NCI-H2107 treated with DMSO at 0.1 percent for 48 hours (cell line): ENCODE data around the gene APAF1.
"Not testable (repeated sequence)": the region's sequence is repeated elsewhere in the genome, so short reads cannot be mapped to it uniquely, and the experiment has no call there.

Experiments
- DNase-seq: peaks from one replicate; lab custom pipeline; 2025; ENCODE audit not compliant: unreplicated experiment; lab: John Stamatoyannopoulos, UW

Gene APAF1

GRCh38 chr12:98644712-98645571, at the start of gene APAF1, which contains the start of gene IKBIP:
APAF1 (plus strand) TSS chr12:98645290; CDS start chr12:98648360, 3,070 bp downstream.
IKBIP (minus strand) TSS chr12:98644788; CDS start chr12:98644701, 87 bp downstream.
- peak; percentile 87 for DNase-seq

GRCh38 chr12:98597313-98597712, 47.8 kb upstream of the APAF1 start:
- DNase-seq, result not testable (repeated sequence)

DNA sequence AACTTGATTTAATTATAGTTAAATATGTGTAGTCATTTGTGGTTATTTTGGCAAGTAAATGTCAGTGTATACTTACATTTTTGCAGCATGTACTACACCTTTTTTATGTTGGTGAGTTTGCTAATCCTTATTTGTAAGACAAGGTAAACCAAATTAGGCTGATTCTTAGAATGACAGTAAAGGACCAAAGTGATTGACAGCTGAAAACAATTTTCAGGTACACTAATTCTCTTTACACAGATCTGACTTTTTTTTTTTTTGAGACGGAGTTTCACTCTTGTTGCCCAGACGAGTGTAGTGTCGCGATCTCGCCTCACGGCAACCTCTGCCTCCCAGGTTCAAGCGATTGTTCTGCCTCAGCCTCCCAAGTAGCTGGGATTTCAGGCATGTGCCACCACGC, 43.2 kb upstream of the APAF1 start:
- DNase-seq, result no peak

DNA sequence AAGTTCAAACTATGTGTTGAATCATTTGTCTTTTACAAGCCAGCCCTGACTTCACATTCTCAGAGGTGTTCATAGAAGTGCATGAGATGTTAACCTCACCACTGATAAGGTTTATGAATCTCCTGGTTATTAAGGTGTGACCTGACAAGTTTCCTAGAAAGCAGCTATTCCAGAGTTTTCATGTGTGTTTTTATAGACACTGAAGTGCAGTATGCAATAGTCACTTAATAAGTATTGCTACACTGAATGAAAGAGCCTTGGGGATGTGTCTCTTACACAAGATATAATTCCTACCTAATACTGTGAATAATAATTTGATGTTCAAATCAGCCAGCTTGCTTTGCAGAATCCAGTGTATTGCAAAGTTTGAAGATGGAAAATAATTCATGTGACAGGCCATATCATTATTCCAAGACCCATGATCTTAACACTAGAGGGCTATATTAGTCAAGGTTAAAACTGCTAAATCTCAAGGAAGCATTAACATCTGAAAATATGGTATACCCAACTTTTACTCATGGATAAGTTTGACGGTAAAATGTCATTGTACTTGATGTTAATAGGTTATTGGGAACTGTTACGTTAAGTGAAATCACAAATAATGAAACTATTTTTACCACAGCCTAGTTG, 38.6 kb upstream of the APAF1 start:
- DNase-seq, result no peak

DNA sequence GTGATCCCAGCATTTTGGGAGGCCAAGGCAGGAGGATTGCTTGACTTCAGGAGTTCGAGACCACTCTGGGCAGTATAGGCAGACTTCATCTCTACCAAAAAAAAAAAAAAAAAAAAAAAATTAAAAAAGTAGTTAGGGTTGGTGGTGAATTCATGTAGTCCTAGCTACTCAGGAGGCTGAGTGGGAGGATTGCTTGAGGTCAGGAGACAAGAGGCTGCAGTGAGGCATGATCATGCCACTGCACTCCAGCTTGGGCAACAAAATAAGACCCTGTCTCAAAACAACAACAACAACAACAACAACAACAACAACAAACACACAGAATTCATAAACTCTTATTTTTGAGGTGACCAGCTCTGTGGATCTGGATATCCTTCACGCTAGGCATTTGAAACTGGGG, 34.5 kb upstream of the APAF1 start:
- no peak for DNase-seq

GRCh38 chr12:98612696-98613334, 32.3 kb upstream of the APAF1 start:
- no peak for DNase-seq

- DNase-seq, result no peak
Measured at GRCh38 chr12:98618952-98619351, 26.1 kb upstream of the APAF1 start.

GRCh38 chr12:98635657-98636323, 9.3 kb upstream of the APAF1 start:
- DNase-seq, result peak; percentile 76

GRCh38 chr12:98637068-98637467, 8.0 kb upstream of the APAF1 start:
- DNase-seq, result no peak

GRCh38 chr12:98638009-98638408, 7.1 kb upstream of the APAF1 start:
- DNase-seq, result no peak

DNA sequence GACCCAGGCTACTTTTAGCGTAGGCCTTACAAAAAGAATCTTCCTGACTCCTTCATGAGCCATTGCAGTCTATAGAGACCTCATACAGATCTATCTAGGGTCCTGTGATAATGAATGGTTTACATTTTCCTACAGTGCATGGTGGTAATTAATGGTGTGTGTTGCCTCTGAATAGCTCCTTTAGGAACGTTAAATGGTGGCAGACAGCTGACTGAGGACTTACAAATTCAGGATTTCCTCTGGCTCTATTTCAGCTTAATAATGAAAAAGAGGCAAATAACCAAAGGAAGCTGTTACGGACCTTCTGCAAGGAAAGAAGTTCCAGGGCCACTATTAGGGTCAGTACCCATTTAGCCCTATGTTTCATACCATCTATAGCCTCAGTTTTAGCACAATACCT, 5.6 kb upstream of the APAF1 start:
- no peak for DNase-seq

GRCh38 chr12:98642801-98643200, 2.3 kb upstream of the APAF1 start:
- DNase-seq, result not testable (repeated sequence)

DNA sequence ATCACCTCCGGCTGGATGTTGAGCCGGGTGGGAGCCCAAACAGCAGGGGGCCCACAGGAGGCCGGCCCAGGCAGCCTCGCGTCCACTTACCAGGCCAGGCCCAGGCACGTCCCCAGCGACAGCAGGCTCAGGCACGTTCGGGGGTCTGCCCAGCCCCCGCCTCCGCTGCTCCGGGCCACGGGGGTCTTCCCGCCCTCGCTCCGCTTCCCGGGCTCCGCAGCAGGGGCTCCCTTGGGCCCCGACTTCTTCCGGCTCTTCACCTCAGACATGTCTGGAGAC, 718 bp upstream of the APAF1 start:
- no peak for DNase-seq

DNA sequence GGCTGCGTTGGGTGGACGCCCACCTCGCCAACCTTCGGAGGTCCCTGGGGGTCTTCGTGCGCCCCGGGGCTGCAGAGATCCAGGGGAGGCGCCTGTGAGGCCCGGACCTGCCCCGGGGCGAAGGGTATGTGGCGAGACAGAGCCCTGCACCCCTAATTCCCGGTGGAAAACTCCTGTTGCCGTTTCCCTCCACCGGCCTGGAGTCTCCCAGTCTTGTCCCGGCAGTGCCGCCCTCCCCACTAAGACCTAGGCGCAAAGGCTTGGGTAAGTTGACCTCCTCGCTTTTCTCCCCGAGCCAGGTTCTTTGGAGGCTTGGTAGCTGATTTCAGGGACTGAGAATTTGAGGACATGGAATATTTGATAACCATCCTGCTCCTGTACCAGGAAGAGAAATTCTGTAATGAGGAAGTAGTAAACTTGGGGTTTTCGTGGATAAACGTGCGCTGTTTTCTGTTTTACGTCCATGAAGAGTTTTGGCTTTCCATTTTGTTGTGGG, 530 bp downstream of the APAF1 start:
- no peak for DNase-seq

GRCh38 chr12:98646294-98647090, 1.4 kb downstream of the APAF1 start:
- DNase-seq, result no peak

- no peak for DNase-seq
Measured at GRCh38 chr12:98651328-98651727, 6.2 kb downstream of the APAF1 start.

DNA sequence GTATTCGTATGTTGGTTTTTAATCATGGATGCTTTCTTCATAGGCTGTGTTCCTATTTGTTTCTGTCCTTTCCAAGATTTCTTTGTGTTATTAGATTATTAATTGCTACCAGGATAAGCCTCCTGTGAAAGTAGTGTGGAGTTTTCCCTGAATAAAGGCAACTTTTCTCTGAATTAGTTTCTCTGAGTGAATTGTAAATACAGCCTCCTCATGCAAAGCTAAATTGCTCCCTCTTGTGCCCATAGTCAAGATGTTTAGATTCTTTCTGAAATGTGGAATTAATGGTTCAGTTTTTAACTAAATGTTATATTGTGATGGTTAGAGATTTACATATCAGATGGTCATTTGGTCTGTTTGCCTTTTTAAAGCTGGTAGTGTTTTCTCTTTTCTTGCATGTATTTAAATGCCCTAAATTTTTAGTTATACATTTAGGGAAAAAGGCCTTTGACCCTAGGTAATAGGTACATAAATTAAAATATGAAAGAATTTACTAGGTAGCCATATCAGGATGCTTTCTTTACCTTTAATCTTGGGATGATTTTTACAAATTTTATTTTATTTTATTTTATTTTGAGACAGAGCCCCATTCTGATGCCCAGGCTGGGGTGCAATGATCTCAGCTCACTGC, 8.9 kb downstream of the APAF1 start:
- peak; percentile 49 for DNase-seq

DNA sequence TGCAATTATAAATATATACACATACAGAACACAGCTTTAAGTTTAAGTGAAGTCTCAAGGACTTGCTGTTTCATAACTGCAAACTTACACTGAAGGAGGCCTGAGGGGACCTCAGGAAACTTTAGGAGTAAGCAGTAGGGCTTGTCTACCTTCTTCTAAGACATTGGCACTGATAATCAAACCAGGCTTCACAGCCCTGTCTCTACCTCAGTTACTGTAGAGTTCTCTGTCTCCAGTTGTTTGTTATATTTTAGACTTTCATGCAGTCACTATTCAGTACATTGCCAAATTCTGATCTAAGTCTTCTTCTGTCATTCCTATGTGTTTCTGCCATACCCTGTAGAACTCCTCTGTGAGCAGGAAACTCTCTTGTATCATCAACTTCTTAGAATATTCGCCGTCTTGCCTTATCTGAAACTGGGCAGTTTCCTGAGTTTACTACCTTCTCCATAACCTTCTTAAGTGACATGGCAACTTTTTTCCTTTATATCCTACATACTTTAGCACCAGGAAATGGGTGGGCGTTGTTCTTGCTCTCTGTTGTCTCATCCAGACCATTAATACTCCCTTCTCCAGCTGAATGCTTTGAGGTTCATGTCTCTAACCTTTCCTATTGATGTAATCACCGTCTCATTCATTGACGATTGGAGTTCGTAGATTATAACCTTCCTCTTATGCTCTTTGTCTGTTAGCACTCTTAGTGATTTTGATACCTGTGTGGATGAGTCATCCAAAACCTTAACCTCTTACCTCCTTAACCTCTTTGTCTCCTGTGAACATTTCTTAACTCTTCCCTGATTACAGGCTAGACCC, 11.4 kb downstream of the APAF1 start:
- no peak for DNase-seq

DNA sequence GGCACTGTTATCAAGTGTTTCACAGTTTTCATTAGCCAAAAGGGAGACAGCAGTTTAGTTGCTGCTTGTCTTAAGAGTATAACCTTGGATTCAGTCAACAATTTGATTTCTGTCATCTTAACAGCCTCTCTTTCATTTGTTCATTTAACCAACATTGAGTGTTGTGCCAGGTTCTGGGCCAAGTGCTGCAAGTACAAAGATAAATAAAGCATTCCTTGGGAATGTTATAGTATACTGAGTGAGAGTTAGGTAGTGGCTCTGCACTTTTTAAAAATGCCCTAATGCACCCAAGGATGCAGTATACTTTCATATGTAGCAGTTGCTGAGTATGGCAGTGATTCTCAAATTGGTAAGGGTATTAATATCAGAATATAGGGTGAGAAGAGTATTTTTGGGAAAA, 15.4 kb downstream of the APAF1 start:
- DNase-seq, result no peak
